Kidney tubule cell (primary cell): ENCODE measurements around the gene AKTIP.

Source experiments
- DNase-seq: peaks from one replicate; pipeline ENCODE4 v3.0.0-alpha.2; 2018; ENCODE audit warnings: low spot score

AKTIP gene

DNA sequence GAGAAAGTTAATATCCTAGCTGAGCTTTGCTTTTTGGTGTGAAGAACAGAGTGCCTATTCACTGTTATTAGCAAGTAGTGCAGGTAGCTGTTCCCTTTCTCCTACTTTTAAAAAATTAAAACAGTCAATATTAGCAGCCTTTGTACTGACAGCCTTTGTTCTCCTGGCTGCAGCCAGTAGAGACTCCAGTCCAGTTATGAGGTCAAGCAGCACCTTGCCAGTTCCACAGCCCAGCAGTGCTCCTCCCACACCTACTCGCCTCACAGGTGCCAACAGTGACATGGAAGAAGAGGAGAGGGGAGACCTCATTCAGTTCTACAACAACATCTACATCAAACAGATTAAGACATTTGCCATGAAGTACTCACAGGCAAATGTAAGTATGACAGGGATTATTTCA is 22.6 kb downstream of the AKTIP start:
- DNase-seq: no peak

DNA sequence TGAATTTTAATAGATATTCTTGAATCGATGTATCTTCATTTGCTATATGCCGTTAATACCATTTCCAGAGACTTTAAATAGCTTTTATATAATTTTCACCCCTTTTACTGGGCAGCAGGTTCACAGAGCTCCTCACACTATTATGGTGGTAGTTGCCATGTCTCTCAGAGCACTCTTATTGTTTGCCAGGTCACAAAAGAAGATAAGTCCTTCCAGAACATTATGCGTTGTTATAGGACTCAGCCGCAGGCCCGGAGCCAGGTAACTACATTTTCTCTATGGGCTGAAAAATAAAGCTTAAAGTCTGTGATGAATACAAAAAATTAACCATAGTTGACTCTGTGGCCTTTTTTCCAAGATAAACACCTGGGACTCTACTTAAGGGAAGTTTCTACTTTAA is 24.0 kb downstream of the AKTIP start:
- DNase-seq: no peak

DNA sequence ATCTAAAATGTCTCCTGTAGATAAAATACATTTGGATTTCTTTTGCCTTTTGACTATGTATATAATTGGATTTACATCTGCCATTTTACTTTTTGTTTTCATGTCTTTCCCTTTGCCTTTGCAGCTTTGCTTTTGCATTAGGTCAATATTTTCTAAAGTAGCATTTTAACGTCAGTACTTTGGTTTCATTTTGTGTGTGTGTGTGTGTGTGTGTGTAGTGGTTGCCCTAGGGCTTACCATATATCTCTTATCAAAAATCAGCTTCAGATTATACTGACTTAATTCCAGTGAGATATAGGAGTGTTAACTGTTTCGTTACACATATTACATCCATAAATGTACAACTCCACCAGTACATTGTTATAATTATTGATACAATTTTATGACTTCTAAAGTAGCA is 26.1 kb downstream of the AKTIP start:
- DNase-seq: no peak

DNA sequence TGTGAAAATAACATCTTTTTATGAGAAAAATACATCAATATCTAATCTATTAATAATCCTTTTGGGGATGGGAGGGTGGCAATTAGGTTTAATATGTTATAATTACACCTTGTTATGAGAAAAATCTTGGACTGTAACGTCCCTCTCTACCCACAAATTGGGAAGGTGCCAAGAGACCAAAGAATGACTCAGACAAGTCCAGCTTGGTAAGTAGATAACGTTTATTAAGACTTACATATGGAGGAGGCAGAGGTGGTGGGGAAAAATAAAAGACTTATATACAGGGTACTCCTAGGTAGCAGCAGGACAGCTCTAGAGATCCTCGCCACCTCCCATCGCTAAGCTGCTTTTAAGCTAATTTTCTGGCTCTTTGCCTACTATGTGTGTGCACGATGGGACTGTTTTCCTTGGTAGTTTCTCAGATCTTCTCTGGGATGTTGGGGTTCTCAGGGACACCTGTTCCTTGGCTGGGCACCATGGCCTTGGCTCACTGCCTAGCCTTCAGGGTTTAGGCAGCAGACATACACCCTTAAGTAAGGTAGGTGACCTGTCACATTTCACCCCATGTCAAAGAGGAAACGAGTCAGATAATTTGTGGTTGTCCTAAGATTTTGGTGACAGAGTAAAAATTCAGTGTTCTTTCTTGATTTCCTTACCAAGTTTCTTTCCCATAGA is 37.3 kb downstream of the AKTIP start:
- peak; percentile 67 for DNase-seq

DNA sequence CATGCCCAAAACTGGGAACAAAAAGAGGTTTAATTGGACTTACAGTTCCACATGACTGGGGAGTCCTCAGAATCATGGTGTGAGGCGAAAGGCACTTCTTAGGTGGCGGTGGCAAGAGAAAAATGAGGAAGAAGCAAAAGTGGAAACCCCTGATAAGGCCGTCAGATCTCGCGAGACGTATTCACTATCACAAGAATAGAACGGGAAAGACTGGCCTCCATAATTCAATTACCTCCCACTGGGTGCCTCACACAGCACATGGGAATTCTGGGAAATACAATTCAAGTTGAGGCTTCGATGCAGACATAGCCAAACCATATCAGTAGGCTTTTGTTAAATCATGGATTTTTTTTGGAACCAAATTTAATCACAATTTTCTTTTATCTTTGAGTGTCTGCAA is 44.4 kb downstream of the AKTIP start:
- DNase-seq: no peak

DNA sequence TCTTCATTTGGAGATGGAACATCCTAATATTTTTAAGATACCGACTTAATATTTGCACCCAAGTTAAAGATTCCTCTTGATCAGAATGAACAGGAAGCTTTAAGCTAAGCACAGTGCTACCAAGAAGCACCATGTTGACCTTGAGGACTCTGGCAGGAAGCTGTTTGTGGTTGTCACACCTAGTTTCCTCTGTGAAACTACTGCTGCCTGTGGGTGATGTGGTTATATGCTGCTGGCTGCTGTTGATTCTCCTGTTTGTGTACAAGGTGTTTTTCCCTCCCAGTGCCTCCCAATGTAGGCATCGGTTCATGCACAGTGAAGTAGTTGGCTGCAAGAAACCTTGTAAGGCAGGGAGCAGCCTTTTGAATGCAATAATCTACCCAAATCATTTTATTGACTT is 45.3 kb downstream of the AKTIP start:
- DNase-seq: peak; percentile 46

DNA sequence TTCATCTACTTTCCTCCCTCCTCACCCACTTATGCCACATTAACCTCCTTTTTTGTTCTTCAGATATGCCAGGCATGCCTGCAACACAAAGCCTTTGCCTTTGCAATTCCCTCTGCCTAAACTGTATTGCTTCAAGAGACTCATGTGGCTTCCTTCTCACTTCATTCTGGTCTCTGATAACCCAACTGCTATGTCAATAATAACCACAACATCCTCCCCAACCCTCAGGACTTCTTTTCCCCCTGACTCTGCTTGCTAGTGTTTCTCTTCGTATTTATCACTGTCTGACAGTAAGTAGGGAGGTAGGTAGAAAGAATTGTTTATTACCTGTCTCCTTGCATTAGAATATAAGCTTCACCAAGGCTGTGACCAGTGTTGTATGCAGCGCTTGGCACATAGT is 46.4 kb downstream of the AKTIP start:
- DNase-seq: no peak

DNA sequence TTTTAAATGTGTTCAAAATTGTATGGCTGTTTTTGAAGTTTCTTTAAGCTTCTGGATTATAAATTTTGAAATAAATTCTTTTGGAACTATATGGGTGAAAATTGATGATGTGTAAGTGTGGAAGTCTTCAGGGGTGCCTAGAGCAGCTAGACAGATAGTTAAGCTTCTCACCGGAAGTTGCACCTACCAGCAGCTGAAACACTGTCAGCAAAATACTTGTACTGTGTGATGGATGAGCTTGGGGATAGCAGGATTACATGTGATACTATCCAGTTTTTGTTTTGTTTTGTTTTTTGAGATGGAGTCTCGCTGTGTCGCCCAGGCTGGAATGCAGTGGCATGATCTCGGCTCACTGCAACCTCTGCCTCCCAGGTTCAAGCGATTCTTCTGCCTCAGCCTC is 49.1 kb downstream of the AKTIP start:
- no peak for DNase-seq

DNA sequence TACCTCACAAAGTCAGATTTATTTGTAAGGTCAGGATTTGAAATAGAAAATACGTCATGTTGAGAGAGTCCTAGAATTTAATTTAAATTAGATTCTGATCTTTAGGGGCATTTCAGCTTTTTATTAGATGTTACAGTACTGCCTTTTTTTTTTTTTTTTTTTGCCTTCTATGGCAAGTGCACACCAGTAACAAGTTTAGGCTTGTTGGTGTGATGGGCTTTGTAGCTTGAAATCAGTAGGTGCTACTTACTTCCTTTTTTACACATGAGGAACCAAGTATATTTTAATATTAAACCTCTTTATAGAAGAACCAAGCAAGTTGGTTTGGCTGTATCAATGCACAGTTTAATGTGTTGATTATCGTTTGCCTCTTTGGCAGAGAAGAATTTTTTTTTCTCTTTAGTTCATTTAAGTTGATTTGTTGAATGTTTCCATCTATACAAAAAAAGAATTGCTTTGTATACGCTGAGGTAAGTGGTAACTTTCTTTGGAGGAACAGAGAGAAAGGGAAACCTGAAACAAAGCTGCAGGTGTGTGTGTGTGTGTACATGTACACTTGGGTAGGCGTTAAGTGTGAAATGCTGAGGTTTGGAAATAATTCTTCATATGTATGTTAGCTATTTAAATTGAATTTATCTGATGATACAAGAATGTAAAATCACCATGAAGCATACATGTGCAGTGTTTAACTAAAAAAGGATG is 53.0 kb downstream of the AKTIP start:
- DNase-seq: no peak

DNA sequence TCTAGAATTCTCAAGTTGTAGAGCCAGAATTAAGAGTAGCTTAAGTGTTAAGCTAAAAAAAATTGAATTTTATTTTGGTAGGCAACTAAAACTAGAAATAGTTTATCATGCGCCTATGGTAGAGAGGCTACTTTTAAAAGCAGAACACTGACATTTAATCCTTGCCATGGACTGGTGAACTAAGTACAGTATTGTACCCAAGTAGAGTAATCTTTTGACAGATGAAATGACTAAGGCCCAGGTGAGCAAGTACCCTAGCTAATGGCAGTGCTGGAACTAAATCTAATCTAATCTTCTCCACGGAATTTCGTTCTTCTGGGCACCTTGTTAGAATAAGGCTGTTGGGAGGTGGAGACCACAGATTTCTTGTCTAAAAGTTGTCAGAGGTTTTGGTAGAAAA is 56.9 kb downstream of the AKTIP start:
- DNase-seq: no peak

DNA sequence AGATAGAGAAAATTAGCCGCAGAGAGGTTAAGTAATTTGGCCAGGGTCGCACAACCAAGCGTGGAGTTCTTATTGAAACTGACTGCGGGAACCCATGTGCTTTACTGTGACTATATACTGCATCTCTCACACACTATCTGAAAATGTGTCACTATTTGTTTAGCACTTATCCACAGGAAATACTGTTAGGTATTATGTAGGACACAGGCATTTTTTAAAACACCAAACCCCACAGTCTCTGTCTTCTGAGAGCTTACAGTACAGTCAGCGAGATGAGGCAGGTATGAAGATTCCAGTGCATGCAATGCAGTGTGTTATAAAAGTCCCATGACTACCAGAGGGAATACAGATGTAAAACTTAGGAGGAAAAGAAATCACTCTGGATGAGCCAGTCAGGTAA is 57.5 kb downstream of the AKTIP start:
- no peak for DNase-seq
